ENCODE results near the gene TEX29. TPM values are rescaled to one million over a fixed set of nuclear protein-coding genes. Genes with fewer than 3 reads are reported as not detected.

The TEX29 gene
- total and polyA plus RNA-seq, 9 of the 15 experiments (the other 6 are each of a cell fraction or from before 2014, with no cell fraction given), result 0.11 TPM; not detected in 7

- POLR2A ChIA-PET, result no interaction called here
- Histone ChIP-seq H2AFZ (ENCODE audit: low read depth, low read length) (no peak overlapping the region), H3K9ac (ENCODE audit: insufficient read depth in 1 of 2, low read depth in 2 of 2, low read length in 2 of 2) (no peak overlapping the region), H3K36me3 (ENCODE audit: control insufficient read depth, insufficient read depth, low read length) (peaks cover 23% of the 10 kb centered on the region; the same call in 2 of the 3 replicates), H3K4me2 (ENCODE audit: insufficient read depth, low read length) (no peak overlapping the region), H3K27me3 (ENCODE audit: control insufficient read depth in 2 of 2, insufficient read depth in 2 of 2, low read length in 2 of 2) (no peaks in the 10 kb centered on the region), H3K9me1 (ENCODE audit: control insufficient read depth, insufficient read depth, low read length) (no peaks in the 10 kb centered on the region), H3K4me1 (replicated peaks in 1 of 2; ENCODE audit: control insufficient read depth in 2 of 2, insufficient read depth in 2 of 2, low read length in 2 of 2) (no peaks in the 10 kb centered on the region; a peak in 1 of 5 replicates), H3K4me3 (no peak overlapping the region), H3K27ac (ENCODE audit: extremely low read depth, low read depth, low read length) (no peak overlapping the region), H4K20me1 (replicated peaks; ENCODE audit: control insufficient read depth, insufficient read depth, low read length) (no peaks in the 10 kb centered on the region; the same call in 1 of the 2 replicates), H3K79me2 (ENCODE audit: control insufficient read depth, insufficient read depth, low read length) (no peaks in the 10 kb centered on the region), H3K9me3 (replicated peaks; ENCODE audit: control insufficient read depth, insufficient read depth, low read depth, low read length) (no peaks in the 10 kb centered on the region)
- intact Hi-C loops (cut with micrococcal nuclease), result no loop called here
- BruUV-seq (replicated peaks), result no TSS peak
- CTCF ChIA-PET (ENCODE audit: low intra/inter-chr PET ratio), result no interaction called here
- DNase-seq (ENCODE audit: extremely low read depth in 1 of 4, low spot score in 3 of 4) (no peak), ATAC-seq (no peak), FAIRE-seq (no peak)
- in situ Hi-C loops (cut with MboI), result no loop called here
- TF ChIP-seq CHCHD3 (CRISPR knock-in tag; IDR thresholded peaks at IDR 0.05) (no peak), SRF (CRISPR knock-in tag; IDR thresholded peaks at IDR 0.05) (no peak), CTCF (IDR thresholded peaks at IDR 0.05 in 2 of 3, conservative IDR thresholded peaks at IDR 0.05 in 1 of 3; ENCODE audit: insufficient read depth in 2 of 3, low read depth in 1 of 3, low read length in 3 of 3) (no peak), SAFB2 (IDR thresholded peaks at IDR 0.05; ENCODE audit: borderline replicate concordance, low read depth, low read length, severe bottlenecking) (no peak)
- TF ChIP-seq, protein P1, sequence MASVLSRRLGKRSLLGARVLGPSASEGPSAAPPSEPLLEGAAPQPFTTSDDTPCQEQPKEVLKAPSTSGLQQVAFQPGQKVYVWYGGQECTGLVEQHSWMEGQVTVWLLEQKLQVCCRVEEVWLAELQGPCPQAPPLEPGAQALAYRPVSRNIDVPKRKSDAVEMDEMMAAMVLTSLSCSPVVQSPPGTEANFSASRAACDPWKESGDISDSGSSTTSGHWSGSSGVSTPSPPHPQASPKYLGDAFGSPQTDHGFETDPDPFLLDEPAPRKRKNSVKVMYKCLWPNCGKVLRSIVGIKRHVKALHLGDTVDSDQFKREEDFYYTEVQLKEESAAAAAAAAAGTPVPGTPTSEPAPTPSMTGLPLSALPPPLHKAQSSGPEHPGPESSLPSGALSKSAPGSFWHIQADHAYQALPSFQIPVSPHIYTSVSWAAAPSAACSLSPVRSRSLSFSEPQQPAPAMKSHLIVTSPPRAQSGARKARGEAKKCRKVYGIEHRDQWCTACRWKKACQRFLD (CRISPR knock-in tag; IDR thresholded peaks at IDR 0.05), result no peak
- WGBS (ENCODE audit: insufficient coverage, low coverage, missing lambda C conversion rate), result 86% methylated on average over 9 of the region's 14 CpGs
Observed at GRCh38 chr13:111291908-111292307, 28.5 kb upstream of the TEX29 start.

Measured in K562 (cell line).